Myometrial cell (primary cell): Measurements from ENCODE around the gene ZFP36. TPM values are rescaled to one million over a fixed set of nuclear protein-coding genes. Genes with fewer than 3 reads are reported as not detected.

Experiments
- total RNA-seq: library from RNA; depleted of rRNA; stranded (reverse); fragments of >200 nt; gene quantifications from 2 replicates; pipeline ENCODE4 v1.2.3, GENCODE V29; 2015

The ZFP36 gene
- total RNA-seq: 14.5 and 22.2 TPM in 2 replicates

GRCh38 chr19:39406656-39407409 is at the start of gene ZFP36:
Gene ZFP36, plus strand, starts transcription at chr19:39406847. Its CDS starts 58 bp downstream, at chr19:39406905.

GRCh38 chr19:39390751-39391437 is 15.8 kb upstream of the ZFP36 start, which contains the start of the genes MED29 and PAF1:
Gene MED29, plus strand, starts transcription at chr19:39391378. Its CDS starts 45 bp downstream, at chr19:39391423.
Gene PAF1, minus strand, starts transcription at chr19:39391106. Its CDS starts 242 bp downstream, at chr19:39390864.

GRCh38 chr19:39412100-39412866 is 5.6 kb downstream of the ZFP36 start, which contains the start of gene PLEKHG2:
Gene PLEKHG2, plus strand, starts transcription at chr19:39412669. Its CDS starts 1,418 bp downstream, at chr19:39414087.

GRCh38 chr19:39435499-39436349 is 29.1 kb downstream of the ZFP36 start, which contains the start of gene RPS16:
Gene RPS16, minus strand, starts transcription at chr19:39435949. Its CDS starts 54 bp downstream, at chr19:39435895.

GRCh38 chr19:39445196-39446111 is 38.8 kb downstream of the ZFP36 start, which contains the start of gene SUPT5H:
Gene SUPT5H, plus strand, starts transcription at chr19:39445582. Its CDS starts 309 bp downstream, at chr19:39445891.

Other genes with a start within 250 kb of the ZFP36 start
- not detected in 2 replicates for gene NCCRP1, start 209.9 kb upstream of the ZFP36 start, total RNA-seq
- gene SYCN, start 202.6 kb upstream of the ZFP36 start, total RNA-seq: not detected in 2 replicates
- not detected in 2 replicates for gene IFNL3, start 161.8 kb upstream of the ZFP36 start, total RNA-seq
- gene IFNL4, start 158.0 kb upstream of the ZFP36 start, total RNA-seq: not detected in 2 replicates
- gene IFNL2, start 138.5 kb upstream of the ZFP36 start, total RNA-seq: not detected in 2 replicates
- gene IFNL1, start 110.4 kb upstream of the ZFP36 start, total RNA-seq: not detected in 2 replicates
- not detected in 2 replicates for gene LRFN1, start 86.0 kb upstream of the ZFP36 start, total RNA-seq
- 0.29 and 1.4 TPM in 2 replicates for gene GMFG, start 70.8 kb upstream of the ZFP36 start, total RNA-seq
- gene SAMD4B, start 64.4 kb upstream of the ZFP36 start, total RNA-seq: 55.9 and 79.8 TPM in 2 replicates
- gene PAF1, start 15.7 kb upstream of the ZFP36 start, total RNA-seq: 43.2 and 46.6 TPM in 2 replicates
- 24.3 and 32.3 TPM in 2 replicates for gene MED29, start 15.5 kb upstream of the ZFP36 start, total RNA-seq
- 12.1 and 20.5 TPM in 2 replicates for gene PLEKHG2, start 5.8 kb downstream of the ZFP36 start, total RNA-seq
- gene RPS16, start 29.1 kb downstream of the ZFP36 start, total RNA-seq: 1,567 and 1,902 TPM in 2 replicates
- gene SUPT5H, start 38.7 kb downstream of the ZFP36 start, total RNA-seq: 59.7 and 97.1 TPM in 2 replicates
- gene TIMM50, start 74.0 kb downstream of the ZFP36 start, total RNA-seq: 116 and 134 TPM in 2 replicates
- 0.35 and 1.7 TPM in 2 replicates for gene DLL3, start 92.1 kb downstream of the ZFP36 start, total RNA-seq
- not detected in 2 replicates for gene SELENOV, start 108.3 kb downstream of the ZFP36 start, total RNA-seq
- gene EID2B, start 126.0 kb downstream of the ZFP36 start, total RNA-seq: 4.3 and 7.2 TPM in 2 replicates
- gene EID2, start 133.3 kb downstream of the ZFP36 start, total RNA-seq: 7.8 and 13.8 TPM in 2 replicates
- not detected in 2 replicates for gene LGALS13, start 195.7 kb downstream of the ZFP36 start, total RNA-seq
- not detected in 2 replicates for gene LGALS16, start 249.1 kb downstream of the ZFP36 start, total RNA-seq